SW 1271 (cell line): ENCODE measurements around the gene MAP2K7.
"Not testable (repeated sequence)": the region's sequence is repeated elsewhere in the genome, so short reads cannot be mapped to it uniquely, and the experiment has no call there.

Experiments
- DNase-seq, 2 experiments: peaks; one replicate each; lab custom pipeline; 2025; lab: John Stamatoyannopoulos, UW

Gene MAP2K7

DNA sequence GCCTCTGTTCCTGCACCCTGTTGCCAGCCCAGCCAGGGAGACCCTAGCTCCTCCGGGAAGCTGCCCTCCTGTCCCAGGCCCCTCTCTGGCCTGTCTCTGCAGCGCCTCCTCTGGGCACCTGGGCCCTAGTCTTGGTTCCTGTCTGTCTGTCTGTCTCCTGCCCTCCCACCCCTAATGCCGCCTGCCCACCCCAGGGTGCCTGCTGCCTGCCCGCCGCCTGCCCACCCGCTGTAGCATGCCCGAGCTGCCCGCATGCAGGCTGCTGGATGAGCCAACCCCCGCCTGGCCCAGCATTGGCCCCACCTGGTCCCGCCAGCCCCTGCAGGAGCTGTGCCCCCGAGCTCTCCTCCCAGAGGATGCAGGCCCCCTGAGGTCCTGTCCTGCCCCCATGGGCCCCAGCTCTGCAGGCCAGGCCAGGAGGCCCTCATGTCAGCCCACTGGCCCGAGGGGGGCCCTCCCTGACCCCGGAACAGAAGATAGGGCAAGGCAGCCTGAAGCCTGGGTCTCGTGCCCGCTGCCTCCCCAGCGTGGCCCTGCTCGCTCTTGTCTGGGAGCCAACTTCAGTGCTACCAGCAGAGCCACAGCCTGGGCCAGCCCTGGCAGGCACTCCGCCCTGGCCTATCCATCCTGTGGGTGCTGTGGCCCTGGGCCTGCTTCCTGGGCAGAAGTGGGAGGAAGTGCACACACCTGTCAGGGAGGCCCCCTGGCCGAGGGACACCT, 5.2 kb downstream of the MAP2K7 start:
- no peak for DNase-seq

DNA sequence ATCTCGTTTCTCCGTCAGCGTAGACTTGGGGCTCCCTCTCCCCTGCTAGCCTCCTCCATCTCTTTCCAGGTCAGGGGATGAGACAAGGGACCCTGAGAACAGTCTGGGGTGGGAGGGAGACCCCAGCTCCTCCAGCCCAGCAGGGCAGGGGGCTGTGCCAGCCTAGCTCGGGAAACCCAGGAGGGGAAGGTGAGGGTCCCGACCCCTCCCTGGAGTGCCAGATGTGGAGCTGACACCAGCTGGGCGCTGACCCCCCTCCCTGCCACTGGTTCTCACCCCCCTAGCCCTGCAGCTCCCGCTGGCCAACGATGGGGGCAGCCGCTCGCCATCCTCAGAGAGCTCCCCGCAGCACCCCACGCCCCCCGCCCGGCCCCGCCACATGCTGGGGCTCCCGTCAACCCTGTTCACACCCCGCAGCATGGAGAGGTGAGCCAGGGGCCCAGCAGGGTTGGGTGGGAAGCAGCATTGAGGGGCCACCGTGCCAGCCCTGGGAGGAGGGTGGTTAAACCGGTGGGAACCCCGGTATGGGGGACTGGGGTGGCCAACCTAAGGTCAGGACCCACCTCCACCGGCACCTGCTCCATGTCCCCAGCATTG, 5.9 kb downstream of the MAP2K7 start:
- no peak for DNase-seq

DNA sequence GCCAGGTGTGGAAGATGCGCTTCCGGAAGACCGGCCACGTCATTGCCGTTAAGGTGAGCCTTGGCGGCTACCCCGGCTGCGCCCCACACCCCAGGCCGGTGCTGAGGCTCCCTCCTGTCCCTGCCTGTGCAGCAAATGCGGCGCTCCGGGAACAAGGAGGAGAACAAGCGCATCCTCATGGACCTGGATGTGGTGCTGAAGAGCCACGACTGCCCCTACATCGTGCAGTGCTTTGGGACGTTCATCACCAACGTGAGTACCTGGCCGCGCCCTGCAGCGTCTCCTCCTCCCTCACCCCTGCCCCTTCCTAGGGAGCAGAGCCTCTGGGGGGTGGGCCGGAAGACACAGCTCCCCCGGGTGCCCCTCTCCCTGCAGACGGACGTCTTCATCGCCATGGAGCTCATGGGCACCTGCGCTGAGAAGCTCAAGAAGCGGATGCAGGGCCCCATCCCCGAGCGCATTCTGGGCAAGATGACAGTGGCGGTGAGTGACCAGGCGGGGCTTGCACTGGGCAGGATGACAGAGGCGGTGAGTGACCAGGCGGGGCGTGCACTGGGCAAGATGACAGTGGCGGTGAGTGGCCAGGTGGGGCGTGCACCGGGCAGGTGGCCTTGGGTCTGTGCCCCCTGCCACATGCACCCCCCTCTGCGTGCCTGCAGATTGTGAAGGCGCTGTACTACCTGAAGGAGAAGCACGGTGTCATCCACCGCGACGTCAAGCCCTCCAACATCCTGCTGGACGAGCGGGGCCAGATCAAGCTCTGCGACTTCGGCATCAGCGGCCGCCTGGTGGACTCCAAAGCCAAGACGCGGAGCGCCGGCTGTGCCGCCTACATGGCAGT, 6.9 kb downstream of the MAP2K7 start:
- DNase-seq: no peak

DNA sequence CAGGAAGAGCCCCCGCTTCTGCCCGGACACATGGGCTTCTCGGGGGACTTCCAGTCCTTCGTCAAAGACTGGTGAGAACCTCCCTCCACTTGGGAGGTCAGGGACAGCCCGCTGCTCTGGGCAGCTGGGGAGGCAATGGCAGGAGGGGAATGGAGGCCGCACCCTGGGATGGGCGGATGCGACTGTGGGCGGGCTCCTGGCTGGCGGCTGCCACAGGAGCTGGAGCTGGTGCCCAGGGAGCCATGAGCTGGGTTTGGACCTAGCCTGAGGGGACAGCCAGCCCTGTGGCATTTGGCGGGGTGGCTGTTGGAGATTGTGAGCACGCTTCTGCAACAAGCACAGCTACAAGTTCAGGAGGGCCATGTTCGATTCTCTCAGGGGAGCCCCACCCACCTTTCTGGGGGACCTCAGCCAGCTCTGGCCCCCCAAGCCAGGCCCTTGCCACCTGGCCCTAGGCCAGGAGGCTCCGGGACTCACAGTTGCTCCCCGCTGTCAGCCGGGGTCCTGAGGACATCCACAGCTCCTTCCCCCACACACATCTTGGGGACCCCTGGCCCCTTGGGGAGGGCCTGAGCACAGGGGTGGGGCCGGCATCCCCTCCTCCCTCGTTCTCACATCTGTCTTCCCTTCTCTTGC, 7.9 kb downstream of the MAP2K7 start:
- no peak for DNase-seq

DNA sequence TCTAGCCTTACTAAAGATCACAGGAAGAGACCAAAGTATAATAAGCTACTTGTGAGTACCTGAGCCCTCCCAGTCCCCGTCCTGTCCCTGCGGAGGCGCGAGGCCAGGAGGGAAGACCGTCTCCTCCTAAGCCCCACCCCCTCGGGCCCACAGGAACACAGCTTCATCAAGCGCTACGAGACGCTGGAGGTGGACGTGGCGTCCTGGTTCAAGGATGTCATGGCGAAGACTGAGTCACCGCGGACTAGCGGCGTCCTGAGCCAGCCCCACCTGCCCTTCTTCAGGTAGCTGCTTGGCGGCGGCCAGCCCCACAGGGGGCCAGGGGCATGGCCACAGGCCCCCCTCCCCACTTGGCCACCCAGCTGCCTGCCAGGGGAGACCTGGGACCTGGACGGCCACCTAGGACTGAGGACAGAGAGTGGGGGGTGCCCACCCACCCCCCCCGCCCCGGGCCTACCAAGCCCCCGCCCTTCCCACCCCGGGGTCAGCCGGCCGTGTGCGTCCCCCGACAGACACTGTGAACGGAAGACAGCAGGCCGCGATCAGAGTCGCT, 8.5 kb downstream of the MAP2K7 start:
- DNase-seq: no peak

DNA sequence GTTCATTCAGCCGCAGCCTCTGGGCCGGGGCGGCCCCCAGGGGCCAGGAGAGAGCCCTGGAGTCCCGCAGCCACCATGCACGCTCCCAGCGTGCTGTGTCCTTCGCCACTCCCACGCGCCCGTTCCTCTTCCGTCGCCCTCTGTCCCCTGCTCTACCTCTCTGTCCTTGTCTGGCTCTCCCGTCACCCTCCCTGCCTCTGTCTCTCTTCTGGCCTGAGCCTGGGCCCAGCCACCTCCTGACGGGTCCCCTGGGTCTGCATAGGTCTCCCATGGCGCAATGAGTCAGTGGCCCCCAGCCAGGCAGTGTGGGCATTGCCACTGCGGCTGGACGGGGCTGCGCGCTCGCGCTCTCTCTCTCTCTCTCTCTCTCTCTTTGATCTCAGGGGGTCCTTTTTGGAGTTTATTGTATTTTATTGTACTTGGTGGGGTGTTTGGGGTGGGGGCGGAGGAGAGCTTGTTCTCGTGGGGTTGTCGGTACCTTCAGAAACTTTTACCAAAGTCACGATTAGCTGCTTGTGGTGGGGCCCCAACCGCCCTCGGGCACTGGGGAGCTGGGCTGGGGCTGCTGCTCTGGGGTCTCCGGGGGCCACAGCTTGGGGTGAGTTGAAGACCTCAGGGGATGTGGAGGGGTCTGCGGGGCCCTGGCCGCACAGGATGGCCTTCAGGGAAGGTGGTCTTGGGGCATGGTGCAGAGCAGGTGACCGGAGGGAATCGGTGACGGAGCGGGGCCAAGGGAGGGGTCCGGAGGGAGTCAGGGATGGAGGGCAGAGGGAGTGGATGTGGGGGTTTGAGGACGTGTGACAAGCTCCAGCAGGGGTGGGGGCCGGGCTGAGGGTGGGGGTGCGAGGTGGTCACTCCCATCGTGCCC, 9.3 kb downstream of the MAP2K7 start:
- no peak for DNase-seq

DNA sequence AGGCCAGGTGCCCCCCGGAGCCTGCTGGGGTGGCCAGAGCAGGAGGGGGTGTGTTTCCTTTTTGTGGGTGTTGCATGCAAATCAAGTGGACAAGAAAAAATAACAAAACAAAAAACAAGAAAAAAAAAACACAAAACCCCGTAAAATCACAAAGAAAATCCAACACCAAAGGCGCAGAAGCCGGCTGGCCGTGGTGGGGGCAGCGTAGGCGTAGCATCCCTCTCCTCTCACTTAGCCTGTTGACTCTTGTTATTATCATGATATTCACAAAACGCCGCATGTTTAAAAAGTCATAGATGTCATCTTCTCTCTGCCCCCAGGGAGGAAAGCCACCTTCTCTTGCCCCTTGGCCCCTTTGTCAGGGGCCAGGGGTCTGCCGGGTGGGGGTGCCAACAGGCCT, 10.0 kb downstream of the MAP2K7 start:
- DNase-seq: no peak

DNA sequence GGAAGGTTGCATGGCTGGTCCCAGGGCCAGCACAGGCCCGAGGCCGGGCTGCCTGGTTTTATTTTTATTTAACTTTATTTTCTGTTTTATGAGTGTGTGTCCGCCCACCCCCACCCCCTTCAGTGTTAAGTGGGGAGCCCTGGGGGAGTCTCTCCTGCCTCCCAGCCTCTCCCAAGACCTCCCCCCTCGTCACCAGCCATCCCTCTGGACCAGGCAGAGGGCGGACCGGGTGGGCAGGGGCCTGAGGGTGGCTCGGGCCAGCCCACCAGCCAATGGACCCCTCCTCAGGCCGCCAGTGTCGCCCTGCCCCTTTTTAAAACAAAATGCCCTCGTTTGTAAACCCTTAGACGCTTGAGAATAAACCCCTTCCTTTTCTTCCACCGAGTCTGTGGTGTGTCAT, 10.4 kb downstream of the MAP2K7 start:
- no peak for DNase-seq

DNA sequence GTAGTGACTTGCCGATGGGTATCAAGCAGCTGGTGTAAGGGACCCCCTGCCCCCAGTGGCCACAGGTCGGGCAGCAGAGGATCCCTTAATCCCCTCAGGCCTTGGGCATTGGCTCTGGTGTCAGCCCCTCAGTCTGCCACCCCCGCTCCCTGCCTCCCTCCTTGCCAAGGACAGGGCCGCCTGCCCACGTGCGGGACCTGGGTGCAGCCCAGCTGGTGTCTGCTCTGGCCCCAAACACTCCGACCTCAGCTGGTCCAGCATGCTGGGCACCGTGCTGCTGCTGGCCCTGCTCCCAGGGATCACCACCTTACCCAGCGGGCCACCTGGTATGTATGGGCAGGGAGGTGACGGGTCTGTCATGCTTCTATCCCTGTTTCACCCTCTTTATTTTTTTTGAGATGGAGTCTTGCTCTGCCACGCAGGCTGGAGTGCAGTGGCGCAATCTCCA, 10.9 kb downstream of the MAP2K7 start, which contains the start of gene TGFBR3L:
Gene TGFBR3L, plus strand, starts transcription at position 233 of the 448 bp plus-strand sequence.
- DNase-seq: no peak

DNA sequence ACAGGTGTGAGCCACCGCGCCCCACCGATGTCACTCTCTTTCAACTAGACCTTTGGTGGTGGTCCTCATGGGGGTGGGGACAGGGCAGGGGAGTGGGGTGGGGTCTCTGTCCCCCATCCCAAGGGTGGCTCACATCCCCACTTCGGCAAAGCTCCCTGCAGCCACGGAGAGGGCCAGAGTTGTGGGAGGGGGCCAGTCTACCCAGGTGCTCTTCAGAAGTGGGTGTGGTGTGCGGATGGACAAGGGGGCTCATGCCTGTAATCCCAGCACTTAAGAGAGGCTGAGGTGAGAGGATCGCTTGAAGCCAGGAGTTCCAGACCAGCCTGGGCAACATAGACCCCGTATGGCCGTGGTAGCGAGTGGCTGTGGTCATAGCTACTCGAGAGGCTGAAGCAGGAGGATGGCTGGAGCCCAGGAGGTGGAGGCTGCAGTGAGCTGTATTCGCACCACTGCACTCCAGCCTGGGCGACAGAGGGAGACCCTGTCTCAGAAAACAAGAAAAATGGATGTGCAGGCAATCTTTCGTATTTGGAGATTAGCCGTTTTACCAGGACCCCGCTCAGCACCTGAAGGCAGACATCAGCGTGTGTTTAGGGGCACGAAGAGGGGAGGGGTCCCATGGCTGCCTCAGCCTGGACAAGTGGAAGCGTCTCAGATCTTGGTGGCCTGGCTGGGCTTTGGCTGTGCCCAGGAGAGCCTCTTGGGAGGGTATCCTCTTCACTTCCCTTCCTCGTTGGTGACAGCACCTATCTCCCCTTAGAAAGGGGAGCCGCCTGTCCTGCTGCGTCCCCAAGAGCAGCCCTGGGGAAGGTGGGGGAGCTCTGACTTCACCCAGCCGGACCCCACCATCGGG, 11.8 kb downstream of the MAP2K7 start:
- DNase-seq: no peak

DNA sequence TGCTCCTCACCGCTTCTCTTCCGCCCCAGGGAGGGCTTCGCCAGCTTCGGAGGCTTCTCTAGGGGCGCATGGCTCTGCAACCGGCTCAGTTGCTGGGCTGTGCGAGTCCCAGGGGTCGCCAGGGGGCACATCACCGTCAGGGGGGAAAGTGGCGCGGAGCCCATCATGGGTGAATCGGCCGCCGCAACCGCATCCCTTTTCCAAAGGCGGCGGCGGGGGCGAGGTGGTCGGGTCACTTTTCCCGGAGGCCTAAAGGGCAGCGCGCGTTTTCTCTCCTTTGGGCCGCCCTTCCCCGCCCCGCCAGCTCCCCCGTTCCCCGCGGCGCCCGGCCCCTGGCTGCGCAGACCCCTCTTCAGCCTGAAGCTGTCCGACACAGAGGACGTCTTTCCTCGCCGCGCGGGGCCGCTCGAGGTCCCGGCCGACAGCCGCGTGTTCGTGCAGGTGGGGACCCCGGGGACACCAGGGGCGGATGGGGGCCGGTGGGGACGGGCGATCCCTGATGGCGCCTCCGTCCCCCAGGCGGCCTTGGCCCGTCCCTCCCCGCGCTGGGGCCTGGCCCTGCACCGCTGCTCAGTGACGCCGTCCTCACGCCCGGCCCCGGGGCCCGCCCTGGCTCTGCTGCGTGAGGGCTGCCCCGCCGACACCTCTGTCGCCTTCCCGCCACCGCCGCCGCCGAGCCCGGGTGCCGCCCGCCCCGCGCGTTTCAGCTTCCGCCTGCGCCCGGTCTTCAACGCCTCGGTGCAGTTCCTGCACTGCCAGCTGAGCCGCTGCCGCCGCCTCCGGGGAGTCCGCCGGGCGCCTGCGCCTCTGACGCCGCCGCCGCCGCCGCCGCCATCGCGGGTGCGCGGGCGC, 12.7 kb downstream of the MAP2K7 start:
- peak in 1 of 2 experiments; percentile 23 for DNase-seq

DNA sequence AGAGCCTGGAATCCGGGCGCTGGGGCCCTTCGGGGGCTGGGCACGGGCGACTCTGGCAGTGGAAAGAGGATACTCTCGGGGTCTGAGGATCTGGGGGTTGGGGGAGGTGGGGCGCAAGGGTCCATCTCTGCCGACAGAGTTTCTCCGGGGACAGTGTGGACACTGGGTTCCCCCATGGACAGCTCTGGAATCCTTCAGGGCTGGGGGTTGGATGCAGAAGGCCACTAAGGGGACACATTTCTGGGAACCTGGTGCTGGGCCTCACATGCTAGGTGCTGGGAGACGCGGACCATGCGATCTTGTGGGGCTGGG, 13.2 kb downstream of the MAP2K7 start:
- no peak for DNase-seq

DNA sequence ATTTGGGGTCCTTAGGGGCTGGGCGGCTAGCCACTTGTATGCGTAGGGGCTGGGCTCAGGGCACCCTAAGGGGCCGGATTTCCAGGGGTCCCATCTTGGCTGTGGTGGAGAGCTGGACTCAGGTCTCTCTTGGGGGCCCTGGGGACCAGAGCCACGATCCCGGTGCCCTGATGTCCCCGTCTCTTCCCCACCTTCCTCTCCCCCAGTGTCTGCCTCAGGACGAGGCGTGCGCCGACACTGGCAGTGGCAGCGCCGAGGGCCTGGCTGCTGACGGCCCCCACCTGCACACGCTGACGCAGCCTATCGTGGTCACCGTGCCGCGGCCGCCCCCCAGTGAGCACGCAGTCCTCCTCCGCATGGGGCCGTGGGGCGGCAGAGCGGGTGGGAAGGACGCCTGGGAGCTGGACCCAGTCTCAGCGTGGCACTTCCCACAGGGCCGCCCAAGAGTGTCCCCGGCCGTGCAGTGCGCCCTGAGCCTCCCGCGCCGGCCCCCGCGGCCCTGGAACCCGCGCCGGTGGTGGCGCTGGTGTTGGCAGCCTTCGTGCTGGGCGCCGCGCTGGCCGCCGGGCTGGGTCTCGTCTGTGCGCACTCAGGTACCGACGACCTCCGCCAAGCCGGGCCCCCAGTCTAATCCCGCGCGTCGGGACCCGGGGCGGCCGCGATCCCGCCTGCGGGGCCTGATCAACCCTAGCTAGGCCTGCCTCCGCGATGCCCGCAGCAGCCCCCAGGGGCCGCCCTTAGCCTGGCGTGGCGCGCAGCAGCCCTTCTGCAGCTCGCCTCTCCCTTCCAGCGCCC, 13.8 kb downstream of the MAP2K7 start:
- peak in 1 of 2 experiments; percentile 34 for DNase-seq

DNA sequence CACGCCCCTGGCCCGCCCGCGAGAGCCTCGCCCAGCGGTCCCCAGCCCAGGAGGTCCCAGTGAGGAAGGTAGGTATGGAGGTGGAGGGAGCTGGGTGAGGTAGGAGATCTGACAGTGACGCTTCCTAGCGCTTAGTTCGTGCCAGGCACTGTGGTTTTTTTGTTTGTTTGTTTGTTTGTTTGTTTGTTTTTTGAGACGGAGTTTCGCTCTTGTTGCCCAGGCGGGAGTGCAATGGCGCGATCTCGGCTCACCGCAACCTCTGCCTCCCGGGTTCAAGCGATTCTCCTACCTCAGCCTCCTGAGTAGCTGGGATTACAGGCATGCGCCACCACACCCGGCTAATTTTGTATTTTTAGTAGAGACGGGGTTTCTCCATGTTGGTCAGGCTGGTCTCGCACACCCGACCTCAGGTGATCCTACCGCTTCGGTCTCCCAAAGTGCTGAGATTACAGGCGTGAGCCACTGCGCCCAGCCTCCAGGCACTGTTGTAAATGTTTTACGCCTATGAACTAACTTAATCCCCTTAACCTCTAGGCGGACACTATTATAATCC, 14.5 kb downstream of the MAP2K7 start:
- not testable (repeated sequence) for DNase-seq

DNA sequence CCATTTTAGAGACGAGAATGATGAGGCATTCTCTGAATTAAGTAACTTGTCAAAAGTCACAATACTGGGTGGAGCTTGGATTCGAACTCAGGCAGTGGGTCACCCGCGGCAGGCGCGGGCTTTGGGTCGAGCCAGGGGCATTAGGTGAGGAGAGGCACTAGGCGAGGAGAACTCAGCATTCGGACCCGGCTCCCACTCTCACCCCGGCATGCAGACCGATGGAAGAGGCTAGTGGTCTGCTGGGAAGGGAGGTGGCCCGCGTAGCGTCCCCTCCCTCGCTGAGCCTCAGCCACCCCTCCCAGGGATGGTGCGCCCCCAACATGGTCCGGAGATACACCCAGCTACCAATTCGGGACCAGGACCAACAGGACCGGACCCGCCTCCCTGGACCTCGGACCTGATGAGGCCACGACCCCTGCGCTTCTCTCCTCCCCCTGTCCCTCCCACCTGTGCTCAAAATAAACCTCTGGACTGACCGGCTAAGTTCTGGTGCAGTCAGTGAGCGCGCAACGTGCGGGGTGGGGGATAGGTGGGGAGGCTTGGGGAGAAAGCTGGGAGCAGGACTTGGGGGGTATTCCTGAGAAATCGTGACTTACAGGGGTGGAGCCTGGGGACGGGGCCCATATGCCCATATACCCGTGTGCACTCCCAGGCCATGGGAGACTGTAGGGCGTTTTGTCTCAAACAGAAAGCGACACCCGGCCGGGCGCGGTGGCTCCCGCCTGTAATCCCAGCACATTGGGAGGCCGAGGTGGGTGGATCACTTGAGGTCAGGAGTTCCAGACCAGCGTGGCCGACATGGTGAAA, 15.1 kb downstream of the MAP2K7 start:
- no peak for DNase-seq

DNA sequence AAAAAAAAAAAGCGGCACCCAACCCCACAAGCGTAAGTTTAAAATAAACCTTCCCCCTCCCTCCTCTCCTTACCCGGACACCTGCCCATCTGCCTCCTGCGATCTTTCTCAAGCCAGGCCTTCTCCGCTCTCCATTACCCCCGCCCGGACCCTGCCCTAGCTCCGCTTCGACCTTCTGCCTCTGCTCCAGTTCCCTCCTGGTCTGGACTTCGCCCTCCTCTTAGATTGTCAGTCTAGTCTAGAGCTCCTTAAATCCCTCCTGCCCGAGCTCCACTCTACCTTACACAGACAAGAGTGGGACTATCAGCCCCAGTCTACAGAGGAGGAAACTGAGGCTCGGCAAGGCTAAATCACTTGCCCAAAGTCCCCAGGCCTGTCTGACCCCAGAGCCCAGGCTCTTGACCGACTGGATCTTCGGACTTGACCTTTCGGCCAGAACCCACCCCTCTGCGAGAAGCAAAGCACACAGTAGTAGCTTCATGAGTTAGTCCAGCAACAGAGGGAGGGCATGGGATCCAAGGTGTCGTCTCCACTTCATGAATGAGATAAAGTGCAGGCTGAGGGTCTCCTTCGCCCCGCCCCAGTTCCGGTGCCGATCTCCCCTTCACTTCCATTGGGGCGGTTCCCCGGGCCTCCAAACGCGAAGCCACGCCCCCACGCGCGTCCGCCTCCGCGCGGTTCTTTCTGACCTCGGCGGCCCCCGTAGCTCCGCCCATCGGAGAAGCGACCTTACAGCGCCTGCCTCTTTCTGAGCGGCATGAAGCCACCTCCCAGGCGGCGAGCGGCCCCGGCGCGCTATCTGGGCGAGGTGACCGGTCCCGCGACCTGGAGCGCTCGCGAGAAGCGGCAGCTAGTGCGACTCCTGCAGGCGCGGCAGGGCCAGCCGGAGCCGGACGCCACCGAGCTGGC, 16.2 kb downstream of the MAP2K7 start, which contains the start of gene SNAPC2:
Gene SNAPC2, plus strand, starts transcription at position 729 of the 909 bp plus-strand sequence. Its CDS starts 29 bp downstream, at position 758.
- peak; percentile 86 to 90 for DNase-seq
